Neural progenitor cell (in vitro differentiated cells): ENCODE results near the gene SH2D1B. TPM values are rescaled to one million over a fixed set of nuclear protein-coding genes. Genes with fewer than 3 reads are reported as not detected.
"Not testable (repeated sequence)": the region's sequence is repeated elsewhere in the genome, so short reads cannot be mapped to it uniquely, and the experiment has no call there.

Experiments used
- DNase-seq: peaks from one replicate; pipeline ENCODE4 v3.0.0-alpha.2; 2016; ENCODE audit warnings: low spot score
- H2AFZ ChIP-seq: fragments of 200-600 bp; sonication (generic); replicated peaks from 2 replicates; pipeline ENCODE4 v1.6.1; 2016; ENCODE audit warnings: antibody characterized with exemption
- H3F3A ChIP-seq: fragments of 200-600 bp; sonication (generic); 2 replicates; pipeline ENCODE4 v1.6.1; 2016; ENCODE audit warnings: antibody characterized with exemption, low read depth
- H3K27ac ChIP-seq: fragments of 200-600 bp; sonication (generic); 2 replicates; pipeline ENCODE4 v1.5.1; 2016; ENCODE audit warnings: mild to moderate bottlenecking
- H3K27me3 ChIP-seq: fragments of 200-600 bp; sonication (generic); 2 replicates; pipeline ENCODE4 v1.6.1; 2016; ENCODE audit warnings: mild to moderate bottlenecking, moderate library complexity
- H3K36me3 ChIP-seq: fragments of 200-600 bp; sonication (generic); 2 replicates; pipeline ENCODE4 v1.5.1; 2016
- H3K4me1 ChIP-seq: fragments of 200-600 bp; sonication (generic); 2 replicates; pipeline ENCODE4 v1.6.1; 2016; ENCODE audit warnings: mixed run types
- H3K4me2 ChIP-seq: fragments of 200-600 bp; sonication (generic); 2 replicates; pipeline ENCODE4 v1.6.1; 2016
- H3K4me3 ChIP-seq: fragments of 200-600 bp; sonication (generic); 2 replicates; pipeline ENCODE4 v1.5.1; 2016
- H3K79me2 ChIP-seq: fragments of 200-600 bp; sonication (generic); 2 replicates; pipeline ENCODE4 v1.6.1; 2016; ENCODE audit warnings: low read depth
- H3K9ac ChIP-seq: fragments of 200-600 bp; sonication (generic); 2 replicates; pipeline ENCODE4 v1.6.1; 2016
- H3K9me3 ChIP-seq: fragments of 200-600 bp; sonication (generic); 2 replicates; pipeline ENCODE4 v1.5.1; 2016; ENCODE audit warnings: low read depth
- H4K20me1 ChIP-seq: fragments of 200-600 bp; sonication (generic); 2 replicates; pipeline ENCODE4 v1.6.1; 2016; ENCODE audit warnings: low read depth
- H3K27ac Mint-ChIP-seq: 3 replicates; pipeline ENCODE4 v1.8.0; 2021; ENCODE audit warnings: mixed read lengths
- H3K27me3 Mint-ChIP-seq: 2 replicates; pipeline ENCODE4 v1.8.0; 2022; ENCODE audit warnings: low read depth, mild to moderate bottlenecking, inconsistent platforms, moderate library complexity, mixed read lengths; ENCODE audit not compliant: insufficient read depth
- H3K36me3 Mint-ChIP-seq: 3 replicates; pipeline ENCODE4 v1.8.0; 2021; ENCODE audit warnings: mixed read lengths
- H3K4me1 Mint-ChIP-seq: 3 replicates; pipeline ENCODE4 v1.8.0; 2021; ENCODE audit warnings: mixed read lengths
- H3K4me3 Mint-ChIP-seq: 3 replicates; pipeline ENCODE4 v1.8.0; 2021; ENCODE audit warnings: mild to moderate bottlenecking, moderate library complexity, mixed read lengths
- H3K9me3 Mint-ChIP-seq: 3 replicates; pipeline ENCODE4 v1.8.0; 2020; ENCODE audit warnings: mixed read lengths
- CTCF ChIP-seq: fragments of 200-600 bp; sonication (generic); IDR thresholded peaks from 2 replicates; pipeline ENCODE4 v1.5.1; 2017; ENCODE audit warnings: antibody characterized with exemption, mild to moderate bottlenecking
- EZH2 ChIP-seq: fragments of 200-600 bp; sonication (generic); IDR thresholded peaks from 2 replicates; pipeline ENCODE4 v1.6.1; 2017; ENCODE audit warnings: antibody characterized with exemption, mild to moderate bottlenecking, moderate library complexity
- EZH2phosphoT487 ChIP-seq: fragments of 200-600 bp; sonication (generic); IDR thresholded peaks from 2 replicates; pipeline ENCODE4 v1.6.1; 2017; ENCODE audit warnings: antibody characterized with exemption
- total RNA-seq: library from RNA; depleted of rRNA; stranded (reverse); fragments of >200 nt; gene quantifications from 2 replicates; pipeline ENCODE4 v1.2.3, GENCODE V29; 2015; ENCODE audit warnings: low replicate concordance

The SH2D1B gene
- total RNA-seq, 1 donor from 2014 or later, result not detected

DNA sequence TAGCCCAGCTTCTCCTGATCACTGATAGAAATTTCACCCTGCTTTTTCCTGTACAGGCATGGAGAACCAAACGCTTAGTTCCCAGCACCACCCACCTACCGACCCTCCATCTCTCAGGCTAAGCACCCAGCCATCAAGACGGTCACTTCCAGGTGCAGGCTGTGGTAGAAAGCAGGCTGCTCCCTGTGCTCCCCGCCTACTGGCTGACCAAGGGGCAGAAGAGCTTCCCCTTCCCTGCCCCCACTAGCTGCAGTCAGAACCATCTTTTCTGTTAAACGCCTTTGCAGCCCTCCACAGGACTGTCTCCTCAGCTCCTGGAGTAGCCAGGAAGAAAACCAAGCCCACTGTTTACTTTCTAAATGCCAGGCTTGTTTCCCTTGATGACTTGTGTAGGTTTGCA is 58.2 kb downstream of the SH2D1B start:
- H3K27me3 ChIP-seq, result no peaks in the 10 kb centered on the region
- no peak overlapping the region for H3K9ac ChIP-seq
- H3K4me1 ChIP-seq, result no peaks in the 10 kb centered on the region
- H4K20me1 ChIP-seq, result no peaks in the 10 kb centered on the region
- H3K27ac Mint-ChIP-seq, result no peak overlapping the region
- DNase-seq, result no peak
- H3K27me3 Mint-ChIP-seq, result no peaks in the 10 kb centered on the region
- H3K27ac ChIP-seq, result no peak overlapping the region
- H3K36me3 Mint-ChIP-seq, result peaks cover 44% of the 10 kb centered on the region
- no peak overlapping the region for H3K4me3 Mint-ChIP-seq
- H3K36me3 ChIP-seq, result no peaks in the 10 kb centered on the region
- H3K4me3 ChIP-seq, result no peak overlapping the region
- no peak overlapping the region for H2AFZ ChIP-seq
- peaks cover 17% of the 10 kb centered on the region for H3K4me1 Mint-ChIP-seq
- H3K9me3 ChIP-seq, result no peaks in the 10 kb centered on the region
- H3F3A ChIP-seq, result no peaks in the 10 kb centered on the region
- no peak overlapping the region for H3K4me2 ChIP-seq
- H3K79me2 ChIP-seq, result no peaks in the 10 kb centered on the region
- TF ChIP-seq CTCF, result no peak
- no peak for TF ChIP-seq EZH2
- no peak for TF ChIP-seq EZH2phosphoT487
- H3K9me3 Mint-ChIP-seq, result no peaks in the 10 kb centered on the region

GRCh38 chr1:162353078-162353477 is 58.9 kb downstream of the SH2D1B start:
- no peaks in the 10 kb centered on the region for H3K9me3 ChIP-seq
- no peaks in the 10 kb centered on the region for H3K4me1 ChIP-seq
- no peak overlapping the region for H3K9ac ChIP-seq
- no peak for DNase-seq
- Mint-ChIP-seq H3K9me3 (no peaks in the 10 kb centered on the region), H3K36me3 (peaks cover 41% of the 10 kb centered on the region), H3K27me3 (no peaks in the 10 kb centered on the region), H3K4me1 (peaks cover 14% of the 10 kb centered on the region), H3K4me3 (no peak overlapping the region), H3K27ac (peak overlapping the region; percentile 1)
- H3K4me3 ChIP-seq, result no peak overlapping the region
- no peak overlapping the region for H3K27ac ChIP-seq
- TF ChIP-seq EZH2phosphoT487 (no peak), EZH2 (no peak), CTCF (no peak)
- no peaks in the 10 kb centered on the region for H3K79me2 ChIP-seq
- no peaks in the 10 kb centered on the region for H3K36me3 ChIP-seq
- H3K4me2 ChIP-seq, result no peak overlapping the region
- H2AFZ ChIP-seq, result no peak overlapping the region
- no peaks in the 10 kb centered on the region for H3K27me3 ChIP-seq
- no peaks in the 10 kb centered on the region for H3F3A ChIP-seq
- no peaks in the 10 kb centered on the region for H4K20me1 ChIP-seq

DNA sequence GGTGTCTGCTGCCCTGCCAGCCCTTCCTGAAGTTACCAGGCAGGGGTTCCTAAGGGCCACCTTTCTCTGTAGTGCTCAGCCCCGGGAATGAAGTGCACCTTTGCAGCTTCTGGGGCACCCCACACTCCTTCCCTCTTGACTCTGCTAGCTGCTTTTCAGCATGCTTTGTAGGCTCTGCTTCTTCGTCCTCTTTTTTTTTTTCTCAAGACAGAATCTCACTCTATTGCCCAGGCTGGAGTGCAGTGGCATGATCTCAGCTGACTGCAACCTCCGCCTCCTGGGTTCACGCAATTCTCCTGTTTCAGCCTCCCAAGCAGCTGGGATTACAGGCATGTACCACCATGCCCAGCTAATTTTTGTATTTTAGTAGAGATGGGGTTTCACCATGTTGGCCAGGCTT is 60.1 kb downstream of the SH2D1B start:
- not testable (repeated sequence) for H3K4me3 ChIP-seq, H3K27ac Mint-ChIP-seq, H3K4me2 ChIP-seq, H3F3A ChIP-seq, H3K79me2 ChIP-seq, H3K9ac ChIP-seq, H2AFZ ChIP-seq, H3K27ac ChIP-seq, H3K36me3 ChIP-seq, H3K27me3 Mint-ChIP-seq, DNase-seq, H3K9me3 ChIP-seq, H3K4me1 Mint-ChIP-seq, H3K27me3 ChIP-seq, H3K4me1 ChIP-seq, H4K20me1 ChIP-seq, H3K4me3 Mint-ChIP-seq, H3K9me3 Mint-ChIP-seq
- H3K36me3 Mint-ChIP-seq, result peaks cover 34% of the 10 kb centered on the region

- no peak overlapping the region for H3K4me3 Mint-ChIP-seq
These were observed 60.6 kb downstream of the SH2D1B start for GRCh38 chr1:162351246-162351842.

More at GRCh38 chr1:162351246-162351842, 60.6 kb downstream of the SH2D1B start:
- TF ChIP-seq EZH2 (no peak), EZH2phosphoT487 (no peak), CTCF (no peak)
- DNase-seq, result no peak
- Histone ChIP-seq H3K79me2 (no peaks in the 10 kb centered on the region), H3K4me2 (no peak overlapping the region), H3K27ac (no peak overlapping the region), H3F3A (no peaks in the 10 kb centered on the region), H2AFZ (no peak overlapping the region), H3K9me3 (no peaks in the 10 kb centered on the region), H3K4me1 (no peaks in the 10 kb centered on the region), H3K4me3 (no peak overlapping the region), H3K9ac (no peak overlapping the region), H3K27me3 (no peaks in the 10 kb centered on the region), H3K36me3 (no peaks in the 10 kb centered on the region), H4K20me1 (no peaks in the 10 kb centered on the region)
- peaks cover 31% of the 10 kb centered on the region for H3K36me3 Mint-ChIP-seq
- H3K27ac Mint-ChIP-seq, result no peak overlapping the region
- H3K9me3 Mint-ChIP-seq, result no peaks in the 10 kb centered on the region
- H3K4me1 Mint-ChIP-seq, result peaks cover 9% of the 10 kb centered on the region
- H3K27me3 Mint-ChIP-seq, result no peaks in the 10 kb centered on the region
